NCI-H2171 treated with DMSO at 0.1 percent for 48 hours (cell line): ENCODE measurements around the gene PCDH9.
"Not testable (repeated sequence)": the region's sequence is repeated elsewhere in the genome, so short reads cannot be mapped to it uniquely, and the experiment has no call there.

ENCODE experiments used
- DNase-seq: peaks from one replicate; lab custom pipeline; 2025; lab: John Stamatoyannopoulos, UW

The PCDH9 gene

GRCh38 chr13:66659286-66659685, 570.9 kb downstream of the PCDH9 start:
- peak; percentile 44 for DNase-seq

- DNase-seq, result peak; percentile 100
Measured at GRCh38 chr13:66657165-66657881, 572.8 kb downstream of the PCDH9 start.

- peak; percentile 84 for DNase-seq
Measured at GRCh38 chr13:66655847-66656454, 574.2 kb downstream of the PCDH9 start.

GRCh38 chr13:66644855-66645460, 585.2 kb downstream of the PCDH9 start:
- DNase-seq, result no peak

- no peak for DNase-seq
Measured at GRCh38 chr13:66640231-66640630, 589.9 kb downstream of the PCDH9 start.

GRCh38 chr13:66639044-66639443, 591.1 kb downstream of the PCDH9 start:
- no peak for DNase-seq

- no peak for DNase-seq
Measured at GRCh38 chr13:66635526-66635925, 594.6 kb downstream of the PCDH9 start.

GRCh38 chr13:66634384-66634783, 595.8 kb downstream of the PCDH9 start:
- no peak for DNase-seq

GRCh38 chr13:66627512-66627911, 602.6 kb downstream of the PCDH9 start:
- no peak for DNase-seq

GRCh38 chr13:66624302-66624701, 605.8 kb downstream of the PCDH9 start:
- DNase-seq, result no peak

- no peak for DNase-seq
Measured at GRCh38 chr13:66623129-66623820, 606.9 kb downstream of the PCDH9 start.

- DNase-seq, result not testable (repeated sequence)
Measured at GRCh38 chr13:66621906-66622447, 608.2 kb downstream of the PCDH9 start.

GRCh38 chr13:66618702-66619101, 611.4 kb downstream of the PCDH9 start:
- peak; percentile 54 for DNase-seq

GRCh38 chr13:66617786-66618185, 612.4 kb downstream of the PCDH9 start:
- DNase-seq, result peak; percentile 87

- DNase-seq, result no peak
Measured at GRCh38 chr13:66612983-66613382, 617.2 kb downstream of the PCDH9 start.

- DNase-seq, result no peak
Measured at GRCh38 chr13:66586489-66586888, 643.6 kb downstream of the PCDH9 start.

GRCh38 chr13:66585669-66586203, 644.4 kb downstream of the PCDH9 start:
- DNase-seq, result no peak

GRCh38 chr13:66581675-66582074, 648.5 kb downstream of the PCDH9 start:
- DNase-seq, result no peak

GRCh38 chr13:66578305-66578704, 651.8 kb downstream of the PCDH9 start:
- no peak for DNase-seq

GRCh38 chr13:66577358-66577757, 652.8 kb downstream of the PCDH9 start:
- no peak for DNase-seq

- DNase-seq, result no peak
Measured at GRCh38 chr13:66576381-66576780, 653.8 kb downstream of the PCDH9 start.

- no peak for DNase-seq
Measured at GRCh38 chr13:66574606-66575005, 655.5 kb downstream of the PCDH9 start.
